Measurements from ENCODE around the gene SDHAF1.

Gene SDHAF1

DNA sequence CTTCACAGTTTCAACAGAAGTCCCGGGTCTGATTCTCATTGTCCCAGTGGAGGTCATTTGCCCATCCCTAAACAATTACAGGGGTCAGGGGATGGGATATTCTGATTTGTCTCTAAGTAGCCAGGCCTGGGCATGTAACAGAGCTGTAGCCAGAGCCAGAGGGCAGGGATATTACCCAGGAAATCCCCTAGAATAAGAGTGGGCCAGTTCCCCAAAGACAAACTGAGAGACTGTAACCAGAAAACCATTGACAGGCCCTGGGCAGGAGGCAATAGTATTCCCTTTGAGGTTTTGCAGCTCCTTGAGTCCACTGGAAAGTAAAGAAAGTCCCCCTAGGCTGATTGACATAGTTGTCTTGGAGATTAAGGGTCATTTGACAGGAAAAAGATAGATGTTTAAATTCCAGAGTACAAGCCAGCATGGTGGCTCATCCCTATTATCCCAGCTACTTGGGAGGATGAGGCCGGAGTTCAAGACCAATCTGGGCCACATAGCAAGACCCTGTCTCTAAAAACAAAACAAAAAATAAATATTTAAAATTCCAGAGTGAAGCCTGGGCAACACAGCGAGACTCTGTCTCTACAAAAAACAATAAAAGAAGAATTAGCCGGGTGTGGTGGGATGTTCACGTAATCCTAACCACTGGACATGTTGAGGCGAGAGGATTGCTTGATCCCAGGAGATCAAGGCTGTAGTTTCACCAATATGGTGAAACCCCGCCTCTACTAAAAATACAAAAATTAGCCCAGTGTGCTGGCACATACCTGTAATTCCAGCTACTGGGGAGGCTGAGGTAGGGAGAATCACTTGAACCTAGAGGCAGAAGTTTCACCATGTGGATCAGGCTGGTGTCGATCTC, 1.9 kb upstream of the SDHAF1 start:
- Mint-ChIP-seq H3K9me3 (no peaks in the 10 kb centered on the region), H3K27me3 (no peaks in the 10 kb centered on the region), H3K36me3 (peaks cover 2% of the 10 kb centered on the region), H3K4me3 (no peak overlapping the region), H3K27ac (no peak overlapping the region), H3K4me1 (peaks cover 20% of the 10 kb centered on the region)
- no peak for ATAC-seq (ENCODE audit: low read depth)
- no peak for DNase-seq (ENCODE audit: low spot score in 2 of 2)

DNA sequence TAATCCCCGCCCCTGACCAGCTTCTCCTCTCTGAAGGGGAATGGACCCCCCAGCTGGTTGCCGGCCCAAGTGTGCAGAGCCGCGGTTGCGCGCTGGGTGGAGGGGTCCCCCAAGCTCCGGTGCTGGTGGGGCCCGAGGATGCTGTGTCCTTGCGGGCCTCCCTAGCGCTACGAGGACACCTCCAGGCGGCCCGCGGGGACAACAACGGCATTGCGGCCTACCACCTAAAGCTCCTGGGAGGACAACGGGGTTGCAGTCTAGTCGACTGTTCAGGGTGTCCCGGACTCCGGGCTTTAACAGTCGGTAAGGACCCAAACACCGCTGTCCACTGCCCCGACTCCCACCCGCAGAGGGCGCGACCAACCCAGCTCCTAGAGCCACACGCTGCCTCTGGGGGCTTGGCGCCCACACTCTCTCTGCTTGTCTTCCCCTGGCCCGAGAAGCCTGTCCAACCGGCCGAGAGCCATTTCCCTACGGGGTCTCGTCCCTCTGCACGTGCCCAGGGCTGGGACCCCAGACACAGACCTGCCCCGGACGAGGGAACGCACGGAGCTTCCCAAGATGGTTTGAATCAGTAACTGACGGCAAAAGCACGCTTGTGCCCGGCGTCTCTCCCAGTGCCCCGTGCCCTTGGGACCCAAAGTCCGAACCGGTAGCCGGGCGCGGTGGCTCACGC, 927 bp upstream of the SDHAF1 start:
- H3K27ac Mint-ChIP-seq: peak overlapping the region; percentile 90
- peaks cover 20% of the 10 kb centered on the region for H3K4me1 Mint-ChIP-seq
- DNase-seq (ENCODE audit: low spot score in 2 of 2): no peak
- H3K36me3 Mint-ChIP-seq: peaks cover 2% of the 10 kb centered on the region
- peak overlapping the region; percentile 73 for H3K4me3 Mint-ChIP-seq
- no peak for ATAC-seq (ENCODE audit: low read depth)
- no peaks in the 10 kb centered on the region for H3K9me3 Mint-ChIP-seq
- no peaks in the 10 kb centered on the region for H3K27me3 Mint-ChIP-seq

DNA sequence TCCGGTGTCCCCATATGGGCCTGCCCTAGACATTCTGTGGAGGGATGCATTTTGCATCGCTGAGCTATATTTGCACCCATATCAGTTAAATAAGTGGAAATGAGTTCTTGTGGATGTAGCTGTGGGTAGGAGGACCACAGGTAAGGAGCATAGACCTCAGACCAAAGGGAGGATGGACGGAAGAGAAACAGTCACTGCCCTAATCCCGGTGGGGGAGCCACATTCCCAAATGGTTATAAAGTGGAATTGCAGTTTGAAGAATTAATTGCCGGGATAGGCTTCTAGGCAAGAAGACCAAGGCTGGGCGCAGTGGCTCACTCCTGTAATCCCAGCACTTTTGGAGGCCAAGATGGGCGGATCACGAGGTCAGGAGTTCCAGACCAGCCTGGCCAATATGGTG, 1.8 kb downstream of the SDHAF1 start:
- Mint-ChIP-seq H3K27ac (peak overlapping the region; percentile 35), H3K9me3 (no peaks in the 10 kb centered on the region), H3K36me3 (peaks cover 6% of the 10 kb centered on the region), H3K27me3 (no peaks in the 10 kb centered on the region), H3K4me3 (peak overlapping the region; percentile 92), H3K4me1 (peaks cover 27% of the 10 kb centered on the region)
- DNase-seq (ENCODE audit: low spot score in 2 of 2): no peak
- ATAC-seq (ENCODE audit: low read depth): no peak

DNA sequence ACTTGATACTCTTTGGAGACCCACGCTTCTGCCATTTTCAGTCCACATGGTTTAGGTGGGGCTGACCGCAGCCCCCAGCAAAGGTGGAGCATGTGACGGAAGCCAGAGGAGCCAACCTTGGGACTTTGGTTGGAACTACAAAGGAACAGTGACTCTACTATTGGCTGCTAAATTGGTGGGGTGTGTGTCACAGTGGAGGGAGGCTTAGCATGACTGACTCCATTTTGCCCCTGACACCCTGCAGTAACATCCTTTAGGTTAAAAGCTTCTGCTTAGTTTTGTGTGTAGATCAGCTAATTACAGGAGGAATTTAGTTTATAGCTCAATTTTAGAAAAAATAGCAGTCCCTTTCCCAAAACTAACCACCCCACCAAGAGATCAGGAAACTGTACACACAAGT, 6.6 kb downstream of the SDHAF1 start:
- ATAC-seq (ENCODE audit: low read depth): no peak
- no peak overlapping the region for H3K27ac Mint-ChIP-seq
- no peak overlapping the region for H3K4me3 Mint-ChIP-seq
- H3K27me3 Mint-ChIP-seq: no peaks in the 10 kb centered on the region
- no peak for DNase-seq (ENCODE audit: low spot score in 2 of 2)
- H3K9me3 Mint-ChIP-seq: no peaks in the 10 kb centered on the region
- H3K36me3 Mint-ChIP-seq: peaks cover 7% of the 10 kb centered on the region
- H3K4me1 Mint-ChIP-seq: peaks cover 16% of the 10 kb centered on the region

DNA sequence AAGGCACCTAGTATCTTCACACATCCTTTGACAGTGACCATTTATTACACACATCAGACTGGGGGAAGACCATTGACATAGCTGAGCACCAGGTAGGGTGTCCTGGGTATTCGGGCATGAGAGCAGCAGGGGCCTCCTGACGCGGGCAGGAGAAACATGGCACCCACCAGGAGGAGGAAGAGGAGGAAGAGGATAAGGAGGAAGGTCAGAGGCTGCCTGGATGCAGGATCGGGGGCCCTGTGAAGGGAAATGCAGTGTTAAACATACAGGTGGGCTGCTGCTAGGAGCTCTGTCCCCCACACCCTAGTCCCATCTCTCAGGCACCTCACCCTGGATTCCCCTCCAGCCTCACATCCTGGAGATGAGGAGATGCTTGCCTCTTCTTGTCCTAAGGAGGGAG, 8.3 kb downstream of the SDHAF1 start:
- no peak for DNase-seq (ENCODE audit: low spot score in 2 of 2)
- Mint-ChIP-seq H3K4me1 (peaks cover 9% of the 10 kb centered on the region), H3K27me3 (no peaks in the 10 kb centered on the region), H3K4me3 (no peak overlapping the region), H3K27ac (no peak overlapping the region), H3K36me3 (peaks cover 5% of the 10 kb centered on the region), H3K9me3 (no peaks in the 10 kb centered on the region)
- no peak for ATAC-seq (ENCODE audit: low read depth)

DNA sequence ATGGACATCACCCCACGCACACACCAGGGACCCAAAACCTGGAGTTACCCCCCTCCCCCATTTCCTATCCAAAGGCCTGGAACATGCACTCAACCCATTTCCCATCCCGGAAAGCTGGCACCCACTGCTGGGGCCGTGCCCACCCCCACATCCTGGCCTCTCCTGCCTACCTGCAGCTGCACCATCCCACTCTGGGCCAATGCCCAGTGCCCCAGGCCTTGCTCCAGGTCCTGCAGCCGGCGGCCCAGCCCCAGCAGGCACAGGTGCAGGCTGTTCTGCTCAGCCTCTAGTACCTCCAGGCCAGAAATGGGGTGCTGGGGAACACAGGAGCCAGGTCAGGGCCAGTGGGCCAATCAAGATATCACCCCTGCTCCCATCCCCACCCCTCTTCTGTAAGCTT, 12.0 kb downstream of the SDHAF1 start:
- Mint-ChIP-seq H3K27ac (no peak overlapping the region), H3K9me3 (no peaks in the 10 kb centered on the region), H3K4me3 (no peak overlapping the region), H3K27me3 (no peaks in the 10 kb centered on the region), H3K4me1 (peaks cover 12% of the 10 kb centered on the region), H3K36me3 (peaks cover 11% of the 10 kb centered on the region)
- DNase-seq (ENCODE audit: low spot score in 2 of 2) (no peak), ATAC-seq (ENCODE audit: low read depth) (no peak)

DNA sequence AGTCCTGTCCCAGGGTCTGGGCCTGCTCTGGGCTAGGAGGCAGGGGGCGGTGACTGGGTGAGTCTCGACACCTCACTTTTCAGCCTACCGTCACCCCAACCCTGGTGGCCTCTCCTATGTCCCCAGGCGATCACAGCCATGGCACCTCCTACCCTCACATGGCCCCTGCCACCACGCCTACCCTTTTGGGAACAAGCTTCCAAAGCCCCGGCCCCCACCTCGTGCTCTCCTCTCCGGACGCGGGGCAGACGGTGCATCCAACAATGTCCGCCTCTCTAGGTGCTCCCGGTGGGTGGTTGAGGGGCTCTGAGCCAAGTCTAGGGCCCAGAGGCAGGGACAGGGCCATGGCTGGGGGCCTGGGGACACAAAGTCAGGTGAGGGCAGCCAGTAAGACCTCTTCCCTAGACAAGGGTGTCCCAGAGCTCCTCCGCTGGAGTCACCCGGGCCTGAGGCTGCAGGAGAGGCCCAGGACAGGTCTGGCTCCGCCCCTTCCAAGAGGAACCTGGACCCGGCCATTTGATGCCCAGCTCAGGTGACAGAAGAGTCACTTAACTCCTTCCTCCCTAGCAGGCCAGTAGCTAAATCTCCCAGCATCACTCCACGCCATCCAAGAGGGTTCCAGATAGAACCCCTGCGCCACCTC, 13.5 kb downstream of the SDHAF1 start, which contains the start of gene SYNE4:
Gene SYNE4 (minus strand): TSS at position 478 of the 643 bp plus-strand sequence. CDS start 132 bp downstream, at position 346.
- peaks cover 15% of the 10 kb centered on the region for H3K4me1 Mint-ChIP-seq
- no peak for DNase-seq (ENCODE audit: low spot score in 2 of 2)
- peak within 1 kb of the TSS; percentile 72 for H3K4me3 Mint-ChIP-seq
- no peak for ATAC-seq (ENCODE audit: low read depth)
- no peaks in the 10 kb centered on the region for H3K9me3 Mint-ChIP-seq
- H3K36me3 Mint-ChIP-seq: peaks cover 9% of the 10 kb centered on the region
- H3K27ac Mint-ChIP-seq: peak within 1 kb of the TSS; percentile 65
- no peaks in the 10 kb centered on the region for H3K27me3 Mint-ChIP-seq

DNA sequence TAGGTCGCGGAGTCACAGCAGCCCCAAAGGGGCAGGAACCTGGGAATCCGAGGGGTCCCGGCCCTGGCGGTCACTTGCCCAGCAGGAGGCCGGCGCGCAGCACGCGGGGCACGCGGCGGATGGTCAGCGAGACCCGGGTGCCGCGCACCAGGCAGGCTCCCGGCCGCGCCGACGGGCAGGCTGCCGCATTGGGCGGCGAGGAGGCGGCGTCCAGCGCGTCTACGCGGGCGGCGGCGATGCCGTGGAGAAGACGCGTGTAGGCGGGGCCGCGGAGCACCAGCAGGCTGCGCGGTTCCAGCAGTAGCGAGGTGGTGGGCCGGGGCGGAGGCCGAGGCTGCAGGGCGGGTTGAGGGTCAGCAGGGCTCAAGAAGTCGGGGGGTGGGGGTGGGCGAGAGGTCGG, 14.2 kb downstream of the SDHAF1 start:
- Mint-ChIP-seq H3K36me3 (peaks cover 9% of the 10 kb centered on the region), H3K27ac (peak overlapping the region; percentile 65)
- peak; percentile 12 for ATAC-seq (ENCODE audit: low read depth)

DNA sequence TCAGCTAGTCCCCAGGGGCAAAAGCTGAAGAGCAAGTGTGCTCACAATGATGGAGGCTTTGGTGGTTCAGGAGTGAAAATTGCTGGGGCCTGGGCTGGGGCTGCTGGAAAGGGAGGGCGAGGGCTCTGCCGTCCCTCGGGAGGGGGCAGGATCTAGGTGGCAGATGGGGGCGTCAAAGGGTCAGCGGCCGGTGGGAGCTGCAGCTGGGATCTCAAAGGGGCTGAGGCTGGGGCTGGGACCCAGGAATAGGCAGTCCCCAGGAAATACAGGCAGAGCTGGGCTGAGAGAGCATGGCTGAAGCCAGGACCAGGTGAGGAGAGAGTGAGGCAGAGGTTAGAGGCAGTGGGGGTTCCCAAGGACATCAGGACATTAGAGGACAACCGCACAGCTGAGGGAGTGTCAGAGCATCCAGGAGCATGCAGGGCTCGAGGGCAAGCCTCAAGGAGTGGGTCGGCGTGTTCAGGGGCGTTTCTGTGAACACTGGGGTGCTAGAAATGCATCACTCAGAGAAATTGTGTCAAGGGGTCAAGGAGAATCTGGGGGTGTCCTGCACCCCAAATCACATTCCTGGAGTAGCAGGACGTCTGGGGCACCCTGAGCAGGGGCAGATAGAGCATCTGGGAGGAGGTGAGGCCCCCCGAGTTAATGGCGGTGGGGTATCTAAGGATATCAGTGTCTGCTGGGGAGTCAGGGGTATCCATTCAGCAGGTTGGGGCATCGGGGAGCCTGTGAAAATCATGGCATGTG, 14.8 kb downstream of the SDHAF1 start:
- Mint-ChIP-seq H3K4me1 (peaks cover 27% of the 10 kb centered on the region), H3K27me3 (no peaks in the 10 kb centered on the region), H3K27ac (peak overlapping the region; percentile 65), H3K36me3 (peaks cover 9% of the 10 kb centered on the region), H3K9me3 (no peaks in the 10 kb centered on the region), H3K4me3 (peak overlapping the region; percentile 72)
- DNase-seq (ENCODE audit: low spot score in 2 of 2): no peak
- ATAC-seq (ENCODE audit: low read depth): no peak

More for the DNA sequence above, 14.2 kb downstream of the SDHAF1 start:
- no peaks in the 10 kb centered on the region for H3K9me3 Mint-ChIP-seq
- H3K27me3 Mint-ChIP-seq: no peaks in the 10 kb centered on the region
- DNase-seq (ENCODE audit: low spot score in 2 of 2): no peak
- peaks cover 23% of the 10 kb centered on the region for H3K4me1 Mint-ChIP-seq
- H3K4me3 Mint-ChIP-seq: peak overlapping the region; percentile 72

DNA sequence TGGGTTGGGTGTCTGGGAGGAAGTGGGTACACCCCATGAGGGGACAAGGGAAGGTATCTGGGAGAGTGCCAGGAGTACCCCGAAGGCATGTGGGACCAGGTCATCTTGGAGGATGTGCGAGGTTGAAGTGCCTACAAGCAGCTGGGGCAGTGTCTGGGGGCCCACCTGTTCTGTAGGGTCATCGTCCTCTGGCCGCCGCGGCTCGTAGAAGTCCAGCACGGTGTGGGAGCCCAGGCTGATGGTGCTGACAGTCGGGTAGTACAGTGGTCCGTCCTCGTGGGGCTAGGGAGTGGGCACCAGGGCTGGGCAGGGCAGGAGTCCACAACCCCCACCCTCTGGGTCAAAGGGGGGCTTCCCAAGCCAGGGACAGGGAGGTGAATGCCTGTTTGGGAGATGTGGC, 15.4 kb downstream of the SDHAF1 start:
- DNase-seq (ENCODE audit: low spot score in 2 of 2) (no peak), ATAC-seq (ENCODE audit: low read depth) (no peak)
- H3K4me3 Mint-ChIP-seq: no peak overlapping the region
- H3K27ac Mint-ChIP-seq: peak overlapping the region; percentile 65
- peaks cover 9% of the 10 kb centered on the region for H3K36me3 Mint-ChIP-seq
- H3K9me3 Mint-ChIP-seq: no peaks in the 10 kb centered on the region
- no peaks in the 10 kb centered on the region for H3K27me3 Mint-ChIP-seq
- peaks cover 25% of the 10 kb centered on the region for H3K4me1 Mint-ChIP-seq

DNA sequence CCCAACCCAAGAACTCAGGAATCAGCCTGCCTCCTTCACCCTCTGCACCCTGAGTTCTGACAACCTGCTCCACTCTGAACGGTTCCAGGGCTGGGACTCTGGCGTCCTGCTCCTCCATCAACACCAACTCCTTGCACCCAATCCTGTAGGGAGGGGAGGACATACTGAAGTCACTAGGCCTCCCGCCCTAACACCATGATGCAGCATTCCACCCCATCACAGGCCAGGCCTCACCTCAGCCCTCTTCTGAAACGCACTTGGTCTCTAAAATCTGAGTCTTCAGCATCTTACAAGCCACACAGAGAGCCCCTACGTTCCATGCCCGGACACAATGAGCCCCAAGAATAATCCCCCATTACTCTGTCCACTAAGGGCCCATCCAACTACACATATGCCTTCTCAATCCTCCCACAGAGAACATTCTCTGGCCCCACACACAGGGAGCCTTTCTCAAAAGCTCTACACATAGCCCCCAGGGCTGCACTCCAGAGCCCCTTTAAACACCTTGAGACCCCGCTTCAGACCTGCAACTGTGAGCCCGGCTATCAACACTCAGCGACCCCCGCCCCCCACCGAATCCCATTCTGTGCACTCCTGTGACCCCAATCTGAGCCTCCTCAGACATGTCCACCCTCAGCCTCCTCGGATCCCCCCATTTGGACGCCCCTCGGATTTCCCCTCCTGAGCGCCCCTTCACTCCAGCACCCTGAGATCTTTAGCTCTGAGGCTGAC, 18.5 kb downstream of the SDHAF1 start:
- Mint-ChIP-seq H3K4me1 (peaks cover 32% of the 10 kb centered on the region), H3K9me3 (no peaks in the 10 kb centered on the region), H3K4me3 (peak overlapping the region; percentile 96), H3K27ac (peak overlapping the region; percentile 96), H3K27me3 (no peaks in the 10 kb centered on the region), H3K36me3 (peaks cover 9% of the 10 kb centered on the region)
- DNase-seq (ENCODE audit: low spot score in 2 of 2) (no peak), ATAC-seq (ENCODE audit: low read depth) (no peak)

DNA sequence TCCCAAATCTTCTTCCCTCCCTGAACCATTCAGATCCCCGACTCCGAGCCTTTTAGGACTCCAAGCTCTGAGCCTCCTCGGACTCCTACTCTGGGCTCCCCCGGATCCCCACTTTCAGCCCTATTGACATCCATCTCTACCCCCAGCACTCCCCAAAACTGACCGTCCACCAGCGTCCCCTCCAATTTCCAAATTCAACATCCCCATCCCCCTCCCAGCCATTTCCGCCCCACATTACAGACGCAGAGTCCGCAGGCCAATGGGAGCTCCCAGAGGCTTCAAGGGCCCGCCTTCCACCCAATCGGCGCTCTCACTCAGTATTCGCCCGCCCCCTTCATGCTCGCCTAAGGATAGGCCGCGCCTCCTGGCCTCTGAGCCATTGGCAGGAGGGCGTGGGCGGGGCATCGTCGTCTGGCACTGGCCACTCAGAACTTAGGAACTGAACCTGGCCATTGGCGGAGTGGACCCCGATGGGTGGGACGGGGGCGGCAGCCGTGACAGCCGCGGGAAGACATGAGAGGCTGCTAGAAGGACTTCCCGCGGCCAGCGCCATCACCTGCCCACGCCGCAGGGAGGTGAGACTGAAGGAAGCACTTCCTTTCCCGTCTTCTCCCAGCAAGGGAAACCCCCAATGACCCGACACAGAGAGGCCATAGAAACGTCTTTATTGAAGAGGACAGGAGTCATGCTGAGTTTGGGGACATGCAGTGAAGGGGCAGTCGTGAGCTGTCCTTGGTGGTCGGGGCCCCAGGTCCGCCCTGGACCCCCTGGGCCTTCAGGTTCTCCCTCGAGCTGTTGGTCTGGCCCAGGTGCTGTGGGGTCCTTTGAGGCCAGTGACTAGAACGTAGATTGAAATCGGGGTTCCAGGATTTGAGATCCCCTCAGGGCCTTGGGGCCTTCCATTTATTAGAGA, 19.3 kb downstream of the SDHAF1 start, which contains the start of gene ALKBH6:
Gene ALKBH6 (minus strand): TSS at position 202 of the 913 bp plus-strand sequence. CDS start 816 bp downstream, outside the sequence.
- ATAC-seq (ENCODE audit: low read depth) (peak; percentile 97), DNase-seq (ENCODE audit: low spot score in 2 of 2) (peak; percentile 88 to 96)
- no peaks in the 10 kb centered on the region for H3K9me3 Mint-ChIP-seq
- H3K27me3 Mint-ChIP-seq: no peaks in the 10 kb centered on the region
- peak within 1 kb of the TSS; percentile 96 for H3K4me3 Mint-ChIP-seq
- peaks cover 9% of the 10 kb centered on the region for H3K36me3 Mint-ChIP-seq
- H3K4me1 Mint-ChIP-seq: peaks cover 32% of the 10 kb centered on the region
- H3K27ac Mint-ChIP-seq: peak within 1 kb of the TSS; percentile 96

Data from memory B cell (primary cell).